HL-60 (cell line): ENCODE results near the gene FMNL2.

Experiments used
- CTCF ChIP-seq: IDR thresholded peaks from one replicate; pipeline ENCODE4 v1.5.1; 2011; ENCODE audit warnings: low read length, control low read depth, inconsistent platforms; ENCODE audit not compliant: insufficient read depth
- GABPA ChIP-seq: IDR thresholded peaks from 2 replicates; pipeline ENCODE4 v1.6.1; 2012; ENCODE audit warnings: low read depth
- REST ChIP-seq: IDR thresholded peaks from 2 replicates; pipeline ENCODE4 v1.6.1; 2012; ENCODE audit warnings: low read depth; ENCODE audit not compliant: insufficient replicate concordance

- TF ChIP-seq CTCF (no peak), GABPA (no peak), REST (no peak)
Observed at GRCh38 chr2:152565884-152566727, 231.1 kb downstream of the FMNL2 start.
